HG03103 (cell line): ENCODE results near the gene SPOCK1.

Experiments
- ATAC-seq: cut with Tn5 transposase; IDR thresholded peaks from one replicate; pipeline ENCODE4 v1.9.1; 2021; ENCODE audit warnings: low read depth; ENCODE audit not compliant: unreplicated experiment

Gene SPOCK1

DNA sequence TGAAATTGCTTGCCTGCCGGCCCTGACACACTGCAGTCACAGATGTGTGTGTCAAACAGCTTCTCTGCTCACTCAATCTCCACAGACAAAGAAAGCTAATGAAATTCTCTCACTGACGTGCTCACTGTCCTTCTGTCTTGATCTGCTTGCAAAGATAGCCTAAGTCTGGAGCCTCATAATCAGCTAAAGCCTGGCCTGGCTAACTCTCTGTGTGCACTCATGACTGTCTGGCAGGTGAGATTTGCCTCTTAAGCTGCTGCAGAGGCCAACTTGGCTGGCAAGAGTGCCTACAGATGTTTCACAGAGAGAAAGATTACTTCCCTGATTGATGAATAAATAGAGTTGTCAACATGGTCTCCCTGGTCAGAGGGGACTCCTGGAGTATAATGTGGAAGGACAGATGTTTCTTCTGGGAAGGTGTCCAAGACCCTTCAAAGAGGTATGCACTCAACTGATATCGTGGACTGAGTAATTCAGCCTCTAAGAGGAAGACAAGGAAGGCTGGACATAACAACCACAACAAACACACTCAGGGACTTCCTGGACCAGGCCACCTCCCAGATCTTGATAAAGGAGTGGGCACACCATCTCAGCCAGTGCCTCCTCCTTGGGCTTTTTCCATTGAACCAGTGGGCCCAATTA, 362.0 kb downstream of the SPOCK1 start:
- ATAC-seq: no peak

DNA sequence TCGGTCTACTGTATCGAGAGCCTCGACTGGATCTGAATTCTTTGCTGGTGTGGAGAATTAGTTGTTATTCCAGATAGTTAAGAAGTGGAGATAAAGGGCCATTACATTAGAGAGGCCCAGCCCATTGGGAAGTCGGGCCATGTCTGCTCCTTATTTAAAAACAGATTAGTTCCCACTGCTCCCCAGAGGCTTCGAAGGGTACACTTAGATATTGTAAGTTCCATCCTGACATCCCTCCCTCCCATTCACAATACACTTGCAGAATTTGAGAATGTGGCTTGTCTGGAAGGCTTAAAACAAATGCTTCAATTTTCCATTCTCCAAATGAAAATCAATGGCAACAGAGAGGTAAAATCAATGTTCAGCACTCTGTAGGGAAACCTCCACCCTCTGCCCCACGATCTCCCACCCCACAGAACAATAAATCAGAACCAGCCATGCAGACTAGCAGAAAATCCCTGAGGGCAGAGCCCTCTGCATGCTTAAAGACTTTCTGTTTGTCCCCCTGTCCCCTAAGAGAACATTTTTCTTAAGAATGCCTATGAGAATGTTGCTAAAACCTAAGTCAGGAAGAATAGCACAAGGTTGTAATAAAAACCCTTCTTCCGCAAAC, 364.1 kb downstream of the SPOCK1 start:
- ATAC-seq: no peak

DNA sequence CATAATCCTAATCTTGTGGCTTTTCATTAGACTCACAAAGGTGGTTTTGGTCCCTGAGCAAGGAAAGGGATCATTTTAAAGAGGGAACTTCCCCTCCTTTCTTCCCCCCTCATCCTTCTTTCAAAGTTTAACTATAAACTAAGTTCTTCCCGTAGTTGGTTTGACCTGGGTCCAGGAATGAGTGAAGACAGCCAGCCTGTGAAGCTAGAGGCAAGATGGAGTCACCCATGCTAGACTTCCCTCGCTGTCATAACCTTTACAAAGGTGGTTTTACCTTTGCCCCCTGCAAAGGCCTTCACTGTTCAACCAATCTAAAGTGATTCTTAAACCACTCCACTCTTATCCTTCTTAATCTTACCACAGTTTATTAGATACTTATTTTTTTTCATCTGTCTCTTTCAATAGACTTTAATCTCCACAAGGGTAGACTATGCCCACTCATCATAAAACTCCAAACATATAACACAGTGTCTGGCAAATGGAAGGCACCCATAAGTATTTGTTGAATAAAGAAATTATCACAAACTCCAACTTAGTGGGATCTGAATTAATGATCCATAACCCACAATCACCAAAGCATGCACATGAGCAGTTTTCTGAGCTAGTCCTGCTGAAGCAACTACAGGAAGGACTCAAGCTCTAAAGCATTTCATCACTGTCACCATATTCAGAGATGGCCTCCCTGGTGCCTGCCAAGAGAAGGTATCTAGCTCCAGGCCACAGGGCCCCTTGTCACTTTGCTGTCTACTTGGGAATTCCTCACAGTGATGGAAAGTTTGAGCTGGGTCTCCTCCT, 369.0 kb downstream of the SPOCK1 start:
- ATAC-seq: no peak

DNA sequence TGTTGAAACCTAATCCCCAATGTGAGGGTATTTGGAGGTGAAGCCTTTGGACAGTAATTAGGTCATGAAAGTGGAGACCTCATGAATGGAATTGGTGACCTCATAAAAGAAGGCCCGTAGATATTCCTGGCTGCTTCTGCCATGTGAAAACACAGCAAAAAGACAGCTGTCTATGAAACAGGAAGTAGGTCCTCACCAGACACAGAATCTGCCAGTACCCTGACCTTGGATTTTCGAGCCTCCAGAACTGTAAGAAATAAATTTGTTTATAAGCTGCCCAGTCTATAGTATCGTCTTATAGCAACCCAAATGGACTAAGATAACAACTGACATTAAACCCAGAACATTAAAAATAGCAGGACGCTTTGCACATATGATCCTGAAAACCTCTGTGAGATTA, 371.1 kb downstream of the SPOCK1 start:
- no peak for ATAC-seq

DNA sequence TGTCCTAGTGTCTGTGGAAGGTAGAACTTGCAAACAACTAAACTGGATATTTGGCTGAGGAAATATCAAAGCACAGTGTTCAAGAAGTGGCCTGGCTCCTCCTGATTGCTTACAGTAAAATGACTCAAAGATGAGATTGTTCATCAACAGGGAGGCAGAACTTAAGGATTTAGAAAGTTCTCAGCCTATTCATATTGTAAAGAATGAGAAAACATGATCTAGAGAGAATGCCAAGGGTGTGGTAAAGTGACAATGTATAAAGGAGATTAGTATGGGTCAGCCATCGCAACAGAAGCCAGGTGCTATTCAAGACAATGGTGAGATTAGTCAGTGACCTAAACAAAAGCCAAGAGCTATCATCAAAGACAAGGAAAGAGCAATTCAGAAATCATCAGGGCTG, 372.3 kb downstream of the SPOCK1 start:
- ATAC-seq: no peak

DNA sequence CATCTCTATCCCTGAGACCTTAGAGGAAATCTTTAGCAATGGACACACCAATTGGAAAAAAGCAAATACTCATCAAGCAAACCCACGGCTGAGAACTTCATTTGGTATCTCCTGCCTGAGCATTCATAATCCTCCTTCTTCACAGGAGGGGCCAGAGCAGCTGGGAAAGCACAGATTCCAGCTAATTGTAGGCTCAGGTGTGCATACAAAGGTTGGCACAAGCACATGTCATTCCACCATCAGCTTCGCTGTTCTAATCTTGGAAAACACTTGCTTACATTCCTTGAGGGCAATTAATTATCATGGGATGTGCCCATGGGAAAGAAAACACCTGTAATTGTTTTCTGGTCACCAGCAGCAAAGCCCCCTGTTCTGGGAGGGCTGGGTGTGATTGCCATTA, 376.6 kb downstream of the SPOCK1 start:
- ATAC-seq: no peak

DNA sequence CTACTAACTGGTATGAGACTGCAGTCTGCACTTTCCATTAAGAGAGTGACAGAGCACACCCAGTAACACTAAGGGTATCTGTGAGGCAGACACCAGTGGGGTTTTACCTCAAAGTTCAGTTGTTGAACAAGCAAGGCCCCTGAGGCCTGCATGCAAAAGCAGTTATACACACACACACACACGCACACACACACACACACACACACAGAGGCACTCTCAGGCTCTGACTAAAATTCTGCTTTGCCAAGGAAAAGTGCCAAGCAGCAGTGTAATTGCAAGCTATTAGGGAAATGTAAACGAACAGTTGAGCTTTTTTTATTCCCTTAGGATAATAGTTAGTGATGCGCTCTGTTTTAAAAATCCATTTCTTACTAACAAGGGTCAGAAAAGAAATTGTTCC, 377.1 kb downstream of the SPOCK1 start:
- no peak for ATAC-seq

DNA sequence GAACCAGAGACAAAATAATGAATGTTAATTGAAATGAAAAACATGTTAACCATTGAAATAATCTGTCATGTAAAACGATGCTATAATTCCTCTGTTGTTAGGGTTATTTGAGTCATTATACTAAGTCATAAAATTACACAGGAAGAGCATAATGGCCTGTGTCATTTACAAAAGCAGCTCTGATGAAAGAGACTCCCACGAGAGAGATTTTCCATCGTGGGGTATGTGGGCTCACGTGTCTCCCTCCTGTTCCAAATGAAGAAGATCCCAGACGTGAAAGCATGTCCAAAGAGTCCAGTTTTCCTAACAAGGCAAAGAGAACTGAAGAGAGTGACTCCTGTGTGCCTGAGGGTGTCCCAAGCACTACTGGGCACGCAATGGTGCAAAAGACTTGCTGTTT, 379.8 kb downstream of the SPOCK1 start:
- no peak for ATAC-seq

DNA sequence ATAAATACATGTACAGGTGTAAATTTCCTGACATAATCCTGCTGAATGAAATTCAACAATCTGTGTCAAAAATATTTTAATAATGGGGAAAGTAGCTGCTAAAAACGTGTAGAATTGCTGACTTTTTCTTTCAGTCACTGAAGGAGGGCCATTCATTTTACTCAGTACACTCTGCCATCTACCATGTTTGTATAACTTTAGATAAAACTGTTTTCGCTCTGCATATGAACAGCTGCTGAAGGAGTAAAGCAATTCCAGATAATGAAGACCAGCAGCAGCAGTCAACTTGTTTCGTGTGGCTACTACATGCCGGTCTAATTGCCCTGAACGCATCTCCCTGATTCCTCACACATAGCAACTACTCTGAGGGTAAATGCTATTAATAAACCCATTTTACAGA, 380.5 kb downstream of the SPOCK1 start:
- no peak for ATAC-seq

DNA sequence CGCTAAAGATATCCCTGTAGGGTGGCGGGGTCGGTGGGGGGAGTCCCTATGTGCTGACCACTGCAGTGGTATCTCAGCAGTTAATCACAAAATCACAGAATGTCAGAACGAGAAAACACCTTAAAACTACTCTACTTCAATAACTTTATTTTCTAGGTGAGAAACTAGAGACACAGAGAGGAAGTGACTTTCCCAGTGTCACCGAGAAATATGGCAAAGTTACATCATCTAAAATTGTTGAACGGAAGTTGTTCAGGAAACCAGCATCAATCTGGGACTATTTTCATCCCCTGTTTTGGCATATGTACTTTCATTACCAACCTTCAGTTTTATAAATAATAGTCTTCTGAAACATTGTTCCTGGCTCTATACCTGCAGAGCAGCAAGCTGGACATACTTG, 384.0 kb downstream of the SPOCK1 start:
- ATAC-seq: no peak

DNA sequence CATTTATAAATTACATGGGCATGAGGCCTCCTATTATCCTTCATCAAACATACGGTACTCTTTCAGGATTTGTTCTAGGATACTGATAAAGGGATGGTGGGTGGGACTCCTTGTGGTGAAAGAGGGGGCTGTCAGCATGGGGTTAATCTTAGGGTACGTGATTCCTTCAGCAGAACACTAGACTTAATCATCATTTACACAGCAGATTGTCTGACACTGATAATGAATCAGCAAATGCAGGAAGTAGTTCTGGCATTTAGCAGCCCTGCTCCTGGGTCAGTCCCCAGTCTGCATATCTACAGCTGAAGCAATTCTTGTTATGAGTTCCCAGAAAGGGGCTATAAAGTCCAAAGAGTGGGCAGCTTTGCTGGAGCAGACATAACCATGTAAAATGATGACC, 384.6 kb downstream of the SPOCK1 start:
- ATAC-seq: no peak

DNA sequence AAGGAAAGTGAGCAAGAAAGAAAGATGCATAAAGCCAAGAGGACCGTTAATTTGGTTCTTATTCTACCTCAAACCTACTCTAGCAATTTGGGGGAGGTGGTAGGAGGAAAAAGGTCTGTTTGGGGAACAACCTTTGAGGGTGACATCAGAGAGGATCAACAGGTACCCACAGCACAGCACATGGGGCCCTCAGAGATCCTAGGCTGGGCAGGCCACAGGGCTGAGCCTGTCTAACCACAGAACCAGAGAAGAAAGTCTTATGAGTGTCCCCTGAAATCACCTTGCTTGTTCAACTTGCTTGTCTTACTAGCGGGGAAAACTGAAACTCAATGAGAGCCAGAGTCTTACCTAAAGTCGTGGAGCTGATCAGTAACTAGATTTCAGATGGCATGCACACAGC, 385.2 kb downstream of the SPOCK1 start:
- ATAC-seq: no peak

DNA sequence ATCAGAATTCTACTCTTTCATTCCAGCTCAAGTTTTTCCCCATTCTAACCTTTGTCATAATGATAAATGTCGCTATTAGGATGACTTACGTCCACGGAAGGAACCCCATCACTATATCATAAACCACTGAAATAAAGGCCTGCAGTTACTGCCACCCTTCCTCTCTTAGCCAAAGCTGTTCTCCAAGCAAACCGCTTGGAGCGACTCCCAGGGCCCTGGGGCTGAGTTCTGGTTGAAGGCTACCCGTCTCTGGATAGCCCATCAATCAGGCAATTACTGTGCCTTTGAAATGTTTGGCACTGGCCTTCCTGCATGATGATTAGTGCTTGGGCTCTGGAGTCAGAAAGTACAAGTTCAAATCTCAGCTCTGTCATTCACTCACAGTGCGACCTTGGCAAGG, 386.0 kb downstream of the SPOCK1 start:
- ATAC-seq: no peak

DNA sequence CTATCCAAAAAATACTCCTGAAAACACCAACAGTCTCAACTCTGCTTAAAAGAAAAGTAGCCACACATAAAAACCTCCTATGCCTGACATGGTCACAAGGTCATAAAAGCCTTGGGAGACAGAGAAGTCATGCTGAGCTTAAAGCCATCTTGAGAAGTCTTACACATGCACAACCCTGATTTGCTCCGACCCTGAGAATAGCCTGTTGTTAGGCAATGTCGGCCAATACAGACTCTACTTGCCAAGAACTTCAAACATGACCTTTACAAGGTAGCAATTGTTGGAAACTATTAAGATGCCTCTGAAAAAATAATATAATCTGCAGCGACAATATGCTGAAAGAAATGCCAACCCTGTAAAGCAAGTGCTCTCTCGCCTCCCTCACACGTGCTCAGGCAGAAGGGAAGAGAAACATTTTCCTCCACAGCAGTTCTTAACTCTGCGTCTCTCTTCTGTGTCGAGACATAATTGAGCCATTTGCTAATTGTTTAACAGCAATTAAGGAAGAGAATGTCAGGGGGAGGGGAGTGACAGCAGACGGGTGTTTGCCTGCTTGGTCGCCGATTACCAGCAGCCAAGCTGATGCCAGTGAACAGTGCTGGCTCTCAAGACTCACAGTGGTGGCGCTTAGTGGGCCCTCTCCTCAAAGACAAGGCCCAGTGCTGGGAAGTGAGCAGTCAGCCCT, 393.6 kb downstream of the SPOCK1 start:
- ATAC-seq: no peak

DNA sequence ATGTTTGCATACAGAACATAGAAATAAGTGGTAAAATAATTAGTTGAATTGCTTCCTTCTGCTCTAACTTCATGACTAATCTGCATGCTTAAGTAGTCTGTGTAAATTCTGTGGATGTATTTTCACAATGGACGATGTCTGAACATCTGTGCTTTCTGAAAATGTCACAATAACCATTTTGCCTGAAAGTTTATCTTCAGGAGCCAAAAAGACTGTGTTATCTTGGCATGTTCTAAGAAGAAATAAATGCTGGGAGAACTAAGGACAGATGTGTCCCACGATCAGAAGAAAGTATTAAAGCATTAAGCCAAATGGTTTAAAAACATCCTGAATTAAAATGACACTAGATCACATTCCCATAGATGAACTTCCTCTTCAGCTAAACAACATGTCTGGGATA, 397.6 kb downstream of the SPOCK1 start:
- ATAC-seq: no peak

DNA sequence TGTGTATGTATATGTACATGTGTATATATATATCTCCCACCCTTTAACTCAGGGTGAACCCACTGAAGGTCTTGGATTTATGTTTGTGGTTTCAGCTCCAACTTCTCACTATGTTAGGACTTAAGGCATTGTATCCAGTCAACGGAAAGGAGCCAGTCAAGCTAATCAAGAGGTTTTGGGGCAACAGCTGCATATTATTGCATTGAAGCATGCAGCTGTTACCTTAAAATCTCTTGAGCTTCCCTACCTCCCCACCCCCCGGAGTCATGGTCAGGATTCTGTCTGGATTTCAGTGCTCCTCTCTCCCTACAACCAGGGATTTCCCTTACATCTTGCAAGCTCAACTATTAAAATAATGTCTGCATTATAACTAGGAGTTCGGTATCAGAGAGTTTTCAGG, 399.5 kb downstream of the SPOCK1 start:
- ATAC-seq: no peak

DNA sequence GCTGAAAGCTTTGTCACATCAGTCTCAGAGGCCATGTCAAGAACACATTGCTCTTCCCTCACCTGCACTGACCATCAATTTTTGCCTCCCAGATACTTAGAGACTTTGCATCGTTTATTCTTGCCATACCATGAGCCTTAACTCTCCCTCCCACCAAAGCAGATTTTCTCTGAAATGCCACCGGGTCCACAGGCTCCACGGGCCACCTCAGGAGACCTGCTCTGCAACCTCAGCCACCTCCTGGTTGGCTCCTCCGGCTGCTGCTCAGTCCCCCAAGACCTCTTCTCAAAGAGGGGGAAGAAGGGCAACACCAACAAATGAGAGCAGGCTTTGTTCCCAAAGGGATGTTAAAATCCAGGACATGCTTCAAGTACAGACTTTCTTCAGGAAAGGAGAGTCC, 400.5 kb downstream of the SPOCK1 start:
- ATAC-seq: no peak

DNA sequence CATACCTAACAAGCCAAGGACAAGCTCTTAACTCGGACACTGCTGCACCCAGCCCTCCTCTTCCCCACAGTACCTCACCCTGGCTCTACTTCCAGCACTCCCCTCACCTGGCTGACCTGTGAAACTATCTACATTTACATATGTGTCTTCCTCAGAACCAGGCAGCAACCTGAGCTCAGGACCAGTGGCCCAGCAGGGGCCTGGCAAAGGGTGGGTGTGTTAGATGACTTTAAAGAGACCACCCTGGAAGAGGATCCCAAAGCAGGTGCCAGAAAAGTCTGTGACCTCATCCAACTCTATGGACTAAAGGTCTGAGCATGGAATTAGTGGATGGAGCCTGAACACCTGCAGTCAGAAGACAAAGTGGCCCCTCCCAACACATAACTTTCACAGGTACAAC, 400.9 kb downstream of the SPOCK1 start:
- no peak for ATAC-seq

DNA sequence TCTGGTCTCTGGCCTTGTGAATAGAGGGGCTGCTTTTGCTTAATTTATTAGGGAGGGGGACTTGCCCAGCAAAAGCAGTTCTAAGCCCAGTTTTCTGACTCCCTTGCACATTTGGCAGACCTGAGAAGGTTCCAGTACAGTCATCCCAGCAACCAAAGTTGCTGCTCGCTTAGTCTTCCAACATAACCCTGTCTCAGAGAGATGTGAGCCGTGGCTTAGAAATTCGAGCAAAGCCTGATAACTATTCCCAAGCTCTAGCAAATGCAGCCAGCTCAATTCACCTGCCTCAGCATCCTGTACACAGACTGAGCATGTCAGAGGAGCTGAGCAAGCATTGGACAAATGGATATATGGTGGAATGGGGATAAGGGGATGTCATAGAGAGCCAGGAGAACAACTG, 401.9 kb downstream of the SPOCK1 start:
- no peak for ATAC-seq

DNA sequence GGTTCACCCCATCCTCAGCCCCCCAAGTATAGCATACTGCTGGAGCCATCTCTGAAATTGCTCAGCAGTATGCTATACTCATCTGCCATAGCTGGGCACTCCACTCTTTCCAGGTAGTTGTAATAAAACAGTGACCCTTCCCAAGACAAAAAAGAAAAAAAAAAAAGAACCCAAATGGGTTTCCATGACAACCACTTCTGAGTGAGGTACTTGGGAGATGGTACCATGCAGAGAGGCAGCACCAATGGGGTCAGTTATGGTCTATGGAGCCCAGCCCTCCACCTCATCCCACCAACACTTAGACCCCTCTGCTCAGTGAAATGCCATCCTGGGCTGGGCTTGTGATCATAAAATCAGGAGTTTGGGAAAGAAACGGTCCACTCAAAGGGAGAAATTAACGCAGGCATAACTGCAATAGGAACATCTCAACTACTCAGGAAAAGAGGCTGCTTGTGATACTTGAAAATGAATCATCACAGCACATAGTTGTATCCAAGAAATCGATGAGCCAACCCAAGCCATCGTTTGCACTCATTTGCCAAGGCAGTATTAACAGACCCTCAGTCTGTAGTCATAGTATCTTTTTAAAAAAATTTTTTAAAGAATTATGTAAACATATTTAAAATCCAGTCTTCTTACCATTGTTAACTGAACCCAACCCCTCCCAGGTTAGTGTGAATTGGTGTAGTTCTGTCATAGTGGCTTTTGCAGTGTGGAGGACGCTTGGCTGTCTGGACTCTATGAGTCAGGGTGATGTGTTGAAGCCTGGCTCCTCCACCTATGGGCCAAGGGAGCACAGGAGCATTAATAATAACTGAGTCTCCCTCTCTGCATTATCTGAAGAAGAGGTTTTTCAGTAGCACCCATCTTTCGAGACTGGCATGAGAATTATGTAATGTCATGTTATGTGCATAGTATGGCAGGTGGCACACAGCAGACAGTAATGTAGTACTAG, 402.7 kb downstream of the SPOCK1 start:
- no peak for ATAC-seq
